Measurements from ENCODE around the gene CDCA7.
"Not testable (repeated sequence)": the region's sequence is repeated elsewhere in the genome, so short reads cannot be mapped to it uniquely, and the experiment has no call there.

CDCA7 gene

DNA sequence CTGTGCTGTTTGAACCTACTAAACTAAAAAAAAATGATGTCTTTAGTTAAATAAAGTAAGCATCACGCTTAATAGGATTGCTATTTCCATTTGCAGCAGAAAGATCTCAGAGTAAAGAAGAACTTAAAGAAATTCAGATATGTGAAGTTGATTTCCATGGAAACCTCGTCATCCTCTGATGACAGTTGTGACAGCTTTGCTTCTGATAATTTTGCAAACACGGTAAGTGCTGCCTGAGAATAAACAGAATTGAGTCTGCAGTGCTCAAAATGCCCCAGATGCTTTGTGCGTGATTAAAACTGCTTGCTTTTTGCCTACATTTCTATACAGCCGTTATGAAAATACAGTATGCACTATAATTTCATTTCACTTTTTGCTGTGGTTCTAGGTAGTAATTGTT lies 3.9 kb downstream of the CDCA7 start:
- DNase-seq (ENCODE audit: low read depth), result no peak

DNA sequence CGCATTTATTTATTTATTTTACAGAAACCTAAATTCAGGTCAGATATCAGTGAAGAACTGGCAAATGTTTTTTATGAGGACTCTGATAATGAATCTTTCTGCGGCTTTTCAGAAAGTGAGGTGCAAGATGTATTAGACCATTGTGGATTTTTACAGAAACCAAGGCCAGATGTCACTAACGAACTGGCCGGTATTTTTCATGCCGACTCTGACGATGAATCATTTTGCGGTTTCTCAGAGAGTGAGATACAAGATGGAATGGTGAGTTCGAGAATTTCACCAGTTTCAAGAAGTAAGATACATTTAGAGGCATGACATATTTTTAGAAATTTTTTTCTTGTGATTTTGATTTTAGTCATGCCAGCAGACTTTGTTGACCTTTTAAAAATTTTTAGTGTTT lies 4.6 kb downstream of the CDCA7 start:
- DNase-seq (ENCODE audit: low read depth), result no peak

DNA sequence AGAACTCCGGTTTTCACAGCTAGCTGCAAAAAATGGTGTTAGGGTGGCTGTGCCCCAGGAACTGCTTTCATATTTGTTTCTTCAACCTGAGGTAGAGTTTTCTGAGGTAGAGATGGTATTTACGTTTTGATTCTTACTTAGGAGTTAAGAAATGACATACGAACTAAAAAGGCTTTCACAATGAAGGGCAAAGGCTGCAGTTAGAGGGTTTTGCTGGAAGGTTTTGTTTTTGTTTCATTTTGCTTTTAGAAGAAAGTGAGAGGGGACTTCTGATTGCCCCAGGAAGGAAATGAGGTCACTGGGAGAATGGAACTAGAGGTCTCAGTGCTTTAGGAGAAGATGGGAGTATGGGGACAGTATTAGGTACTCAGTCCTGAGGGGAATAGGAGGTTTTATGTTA lies 15.5 kb downstream of the CDCA7 start:
- DNase-seq (ENCODE audit: low read depth), result no peak

DNA sequence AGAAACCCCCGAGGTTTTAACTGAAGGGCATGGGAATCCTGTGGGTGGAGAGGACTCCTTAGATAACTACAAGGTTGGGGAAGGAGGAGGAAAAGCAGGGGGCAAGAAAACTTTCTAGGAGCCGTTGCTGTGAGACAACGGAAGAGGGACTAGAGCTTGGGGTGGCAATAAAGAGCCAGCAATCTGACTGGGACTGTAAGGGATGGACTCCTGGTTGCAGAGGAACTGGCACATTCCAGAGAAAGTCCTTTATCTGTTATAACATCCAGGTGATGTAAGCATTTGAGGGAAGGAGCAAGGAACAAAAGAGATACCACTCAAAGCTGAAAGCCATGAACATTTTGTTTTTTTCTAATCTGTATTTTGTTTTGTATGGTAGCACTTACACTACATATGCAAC lies 16.4 kb downstream of the CDCA7 start:
- DNase-seq (ENCODE audit: low read depth), result no peak

DNA sequence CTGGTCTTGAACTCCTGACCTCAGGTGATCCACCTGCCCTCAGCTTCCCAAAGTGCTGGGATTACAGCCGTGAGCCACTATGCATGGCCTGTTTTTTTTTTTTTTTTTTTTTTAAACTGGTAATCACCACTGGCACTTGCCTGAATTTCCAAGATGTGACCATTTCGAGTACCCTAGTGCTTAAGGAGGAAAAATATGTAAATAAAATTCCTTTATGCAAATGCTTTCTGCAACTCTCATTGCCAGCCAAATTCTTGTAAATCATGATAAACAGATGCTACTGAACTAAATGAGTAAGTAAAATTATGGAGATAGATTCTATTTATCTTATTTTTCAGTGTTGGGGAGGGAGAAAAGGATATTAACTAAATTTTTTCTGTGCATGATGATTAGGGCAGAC lies 18.6 kb downstream of the CDCA7 start:
- DNase-seq (ENCODE audit: low read depth), result no peak

DNA sequence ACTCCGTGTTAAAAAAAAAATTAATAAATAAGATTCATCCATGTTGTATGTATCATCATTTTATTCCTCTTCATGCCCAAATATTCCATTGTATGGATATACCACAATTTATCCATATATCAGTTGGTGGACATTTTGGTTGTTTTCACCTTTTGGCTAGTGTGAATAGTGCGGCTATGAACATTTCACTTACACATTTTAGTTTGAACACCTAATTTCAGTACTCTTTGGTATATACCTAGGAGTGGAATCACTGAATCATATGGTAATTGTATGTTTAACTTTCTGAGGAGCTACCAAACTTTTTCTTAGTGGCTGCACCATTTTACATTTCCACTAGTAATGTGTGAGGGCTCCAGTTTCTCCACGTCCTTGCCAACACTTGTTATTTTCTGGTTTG lies 20.0 kb downstream of the CDCA7 start:
- no peak for DNase-seq (ENCODE audit: low read depth)

DNA sequence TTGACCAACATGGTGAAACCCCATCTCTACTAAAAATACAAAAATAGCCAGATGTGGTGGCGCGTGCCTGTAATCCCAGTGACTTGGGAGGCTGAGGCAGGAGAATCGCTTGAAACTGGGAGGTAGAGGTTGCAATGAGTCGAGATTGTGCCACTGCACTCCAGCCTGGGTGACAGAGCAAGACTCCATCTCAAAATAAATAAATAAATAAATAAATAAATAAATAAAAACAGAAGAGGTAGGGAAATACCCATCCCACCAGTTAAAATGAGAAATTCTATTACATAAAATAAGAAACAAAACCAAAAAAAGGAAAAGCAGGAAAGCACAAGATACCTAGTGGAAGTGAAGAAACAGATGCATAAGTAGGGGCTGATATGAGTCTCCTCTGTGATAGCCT lies 30.9 kb downstream of the CDCA7 start:
- DNase-seq (ENCODE audit: low read depth), result not testable (repeated sequence)

DNA sequence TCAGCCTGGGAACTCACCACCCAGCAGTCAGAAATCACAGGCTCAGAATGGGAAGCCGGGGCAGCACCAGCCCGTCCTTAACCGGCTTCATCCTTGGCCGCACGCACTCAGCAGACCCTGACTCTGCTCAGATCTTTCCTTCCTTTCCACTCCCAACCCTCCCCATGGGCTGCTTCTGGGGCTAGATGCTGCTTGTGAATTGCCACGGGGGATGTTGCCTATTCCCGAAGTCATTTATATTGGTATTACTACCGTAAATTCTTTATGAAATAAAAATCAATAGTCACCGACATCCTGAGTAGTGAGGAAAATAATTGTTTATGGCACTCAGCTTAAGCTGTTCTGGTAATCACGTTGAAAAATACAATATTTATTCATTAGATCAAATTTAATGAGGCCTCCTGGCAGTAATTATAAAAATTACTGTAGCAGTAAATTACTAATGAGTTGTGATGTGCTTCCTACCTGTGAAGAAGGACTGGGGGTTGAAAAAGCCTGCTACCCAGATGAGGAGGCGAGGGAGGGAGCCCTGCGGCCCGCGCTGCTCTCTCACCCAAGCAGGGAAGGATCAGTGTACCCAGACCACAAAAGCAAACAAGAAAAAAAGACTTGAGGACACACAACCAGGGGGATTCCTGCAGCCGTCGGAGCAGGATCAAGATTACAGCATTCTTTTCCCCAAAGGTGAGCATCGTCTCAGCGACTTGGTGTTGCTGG lies 31.5 kb downstream of the CDCA7 start:
- no peak for DNase-seq (ENCODE audit: low read depth)

DNA sequence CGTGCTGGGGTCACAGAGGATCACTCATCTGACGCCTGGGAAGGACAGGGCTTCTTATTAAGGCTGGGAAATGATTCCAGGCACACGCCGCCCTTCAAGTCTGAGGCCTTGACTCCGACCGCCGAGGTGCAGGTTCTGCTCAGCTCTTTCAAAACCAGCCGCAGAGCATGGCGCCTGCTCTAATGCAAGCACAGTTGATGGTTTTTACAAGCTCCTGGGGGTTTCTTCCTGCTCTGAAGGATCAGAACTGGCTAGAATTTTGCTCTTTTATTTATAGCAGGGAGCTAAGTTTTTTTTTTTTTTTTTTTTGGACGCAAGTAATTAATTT lies 32.0 kb downstream of the CDCA7 start:
- no peak for DNase-seq (ENCODE audit: low read depth)

DNA sequence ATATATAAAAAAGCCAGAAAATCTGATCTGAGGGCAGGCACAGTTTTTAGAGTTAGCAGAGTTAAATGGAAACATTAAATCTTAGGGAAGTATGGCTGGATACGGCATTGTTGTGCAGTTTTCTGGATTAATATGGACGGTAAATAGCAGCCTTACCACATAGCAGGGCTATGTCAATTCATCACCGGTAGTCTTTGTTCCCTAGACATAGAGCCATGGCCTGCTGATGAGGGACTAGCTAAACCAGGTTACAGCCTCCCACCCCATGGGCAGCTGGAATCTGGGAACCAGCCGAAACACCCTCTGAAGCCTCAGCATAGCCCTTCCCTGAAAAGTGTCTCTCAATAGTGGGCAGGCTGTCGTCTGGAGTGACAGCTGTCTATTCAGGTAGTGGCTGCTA lies 32.4 kb downstream of the CDCA7 start:
- DNase-seq (ENCODE audit: low read depth), result no peak

DNA sequence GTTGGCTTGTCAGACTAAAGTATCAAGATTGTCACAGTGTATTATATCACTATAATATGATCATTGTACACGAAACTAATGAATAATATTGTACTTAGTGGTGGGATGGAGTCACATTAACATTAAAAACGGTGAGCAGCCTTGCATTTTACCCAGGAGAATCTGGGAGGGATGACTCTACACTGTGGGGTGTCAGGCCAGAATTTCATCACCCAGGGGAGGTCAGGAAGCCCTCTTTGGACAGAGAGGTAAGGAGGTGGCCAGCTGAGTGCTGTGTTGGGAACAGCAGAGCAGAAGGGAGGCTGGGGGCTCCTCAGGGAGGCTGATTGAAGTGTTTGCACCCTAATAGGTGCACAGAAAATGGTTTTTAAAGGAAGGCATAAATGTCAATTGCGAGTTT lies 33.0 kb downstream of the CDCA7 start:
- DNase-seq (ENCODE audit: low read depth), result no peak

DNA sequence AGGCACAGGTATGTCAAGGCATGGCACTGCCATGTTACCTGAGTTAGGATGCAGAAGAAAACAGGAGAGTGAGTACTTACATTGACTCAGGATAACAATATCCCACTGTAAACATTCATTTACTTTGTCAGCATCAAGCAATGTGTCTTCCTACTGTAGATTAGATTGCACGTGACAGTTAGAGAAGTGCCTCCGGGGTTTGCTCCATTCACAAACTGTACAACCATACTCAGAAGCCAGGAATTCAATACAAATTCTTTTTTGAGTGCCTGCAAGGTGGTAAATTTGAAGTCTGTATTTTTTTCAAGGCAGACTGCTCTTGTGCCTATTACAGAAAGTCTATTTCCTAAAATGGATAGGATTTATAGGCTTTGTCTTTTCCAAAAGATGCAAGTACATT lies 34.1 kb downstream of the CDCA7 start:
- no peak for DNase-seq (ENCODE audit: low read depth)

DNA sequence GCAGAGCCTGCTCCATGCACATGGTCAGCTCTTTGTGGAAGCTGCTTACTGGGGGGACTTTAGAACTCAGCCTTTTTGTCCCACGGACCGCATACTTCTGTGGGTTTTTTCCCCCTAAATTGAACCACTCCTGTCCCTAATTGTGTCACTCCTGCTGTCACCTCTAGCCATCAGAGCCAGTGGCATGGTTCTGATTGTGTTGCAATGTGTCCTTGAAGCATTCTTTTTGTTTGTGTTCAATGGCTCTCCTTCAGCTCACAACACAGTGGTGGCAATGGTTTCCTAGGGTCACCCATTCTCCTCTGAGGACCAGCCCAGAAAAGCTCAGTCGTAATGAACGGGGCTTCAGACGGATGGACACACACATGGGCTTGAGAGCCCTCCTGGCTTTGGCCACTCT lies 35.4 kb downstream of the CDCA7 start:
- DNase-seq (ENCODE audit: low read depth), result no peak

DNA sequence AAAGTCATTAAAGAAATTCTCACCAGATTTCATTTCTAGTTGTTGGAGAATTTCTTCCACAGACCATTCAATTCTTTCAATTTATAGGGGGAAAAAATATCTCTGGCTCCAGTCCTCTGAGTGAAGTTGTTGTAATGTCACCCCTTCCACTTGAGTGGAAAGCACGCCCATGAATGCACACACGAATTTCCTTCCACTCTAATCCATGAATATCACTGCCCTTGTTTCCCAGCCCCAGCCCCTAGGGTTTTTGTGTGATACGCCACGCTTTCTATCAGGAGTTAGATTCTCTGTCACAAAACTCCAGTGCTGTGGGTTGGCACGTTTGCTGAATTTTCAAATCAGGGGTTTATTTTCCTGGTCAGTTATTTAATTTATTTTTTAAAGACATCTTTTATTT lies 38.1 kb downstream of the CDCA7 start:
- no peak for DNase-seq (ENCODE audit: low read depth)

DNA sequence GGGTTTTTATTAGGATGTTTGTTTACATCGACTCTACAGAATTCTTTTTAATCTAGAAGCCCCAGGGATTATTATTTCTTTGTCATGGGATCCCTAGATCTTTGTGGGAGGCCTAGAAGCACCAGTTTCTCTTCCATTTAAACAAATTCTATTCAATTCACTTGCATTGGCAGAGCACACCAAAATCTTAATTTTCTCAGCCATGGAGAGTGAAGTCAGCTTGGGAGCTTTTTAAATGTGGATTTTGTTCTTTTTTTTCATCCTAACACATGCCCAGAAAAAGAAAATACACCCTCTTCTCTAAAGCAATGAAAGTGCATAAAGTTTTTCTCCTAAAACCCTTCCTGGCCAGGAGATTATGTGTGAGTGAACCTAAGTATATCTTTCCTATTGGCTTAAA lies 38.5 kb downstream of the CDCA7 start:
- DNase-seq (ENCODE audit: low read depth), result no peak

DNA sequence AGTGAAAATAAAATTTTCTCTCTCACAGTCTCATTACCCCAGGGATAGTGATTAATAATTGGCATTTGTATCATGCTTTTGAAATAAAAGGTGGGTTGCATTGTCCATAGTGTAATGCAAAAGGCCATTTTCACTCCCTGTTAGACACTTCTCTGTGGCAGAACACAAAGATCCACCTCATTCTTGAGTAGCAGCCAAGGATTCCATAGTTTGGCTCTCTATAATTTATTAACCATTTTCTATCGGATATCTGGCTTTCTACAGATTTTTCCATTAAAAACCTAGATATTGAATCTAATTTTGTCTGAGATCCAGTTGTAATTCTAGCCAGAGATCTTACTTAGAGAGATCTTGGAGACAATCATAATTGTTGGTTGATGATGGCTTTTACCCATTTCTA lies 39.0 kb downstream of the CDCA7 start:
- DNase-seq (ENCODE audit: low read depth), result no peak

DNA sequence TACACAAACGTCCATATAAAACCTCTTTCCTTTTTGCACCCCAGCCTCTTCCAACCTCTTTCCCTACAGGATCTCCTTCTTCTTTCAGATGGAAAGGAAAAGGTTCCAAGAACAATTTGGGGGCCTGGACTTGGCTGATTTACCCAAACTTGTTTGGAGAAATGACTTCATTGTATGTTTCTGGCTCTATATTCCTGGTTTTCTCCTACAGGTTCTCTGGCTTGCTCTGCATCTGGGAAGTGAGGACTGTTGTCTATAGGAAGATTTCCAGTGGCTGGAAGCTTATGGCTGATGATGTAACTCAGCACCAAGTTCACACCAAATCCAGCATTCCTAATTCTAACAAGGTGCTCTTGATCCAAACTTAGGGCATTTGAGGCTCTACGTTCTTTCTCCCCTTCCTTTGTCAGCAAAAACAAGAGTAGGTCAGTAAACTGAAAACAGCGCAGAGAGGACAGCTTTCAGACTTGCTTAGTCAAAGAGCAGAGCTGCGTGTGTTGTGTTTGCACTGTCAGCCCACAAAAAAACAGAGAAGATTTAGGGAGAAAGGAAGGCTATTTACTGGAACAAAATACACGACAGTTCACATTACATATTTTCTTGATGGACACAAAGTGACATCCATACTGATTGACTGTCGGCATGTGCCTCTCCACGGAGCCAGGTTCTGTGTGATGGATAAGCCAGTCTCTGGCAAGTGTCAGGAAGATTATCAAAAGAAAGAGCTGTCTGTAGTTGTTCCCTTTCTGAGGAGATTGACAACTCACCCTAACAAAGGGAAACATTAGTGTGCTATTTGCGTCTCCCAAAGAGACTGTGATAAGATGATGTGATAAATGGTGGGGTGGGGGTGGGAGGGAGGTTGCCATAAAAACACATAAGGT lies 39.7 kb downstream of the CDCA7 start:
- no peak for DNase-seq (ENCODE audit: low read depth)

DNA sequence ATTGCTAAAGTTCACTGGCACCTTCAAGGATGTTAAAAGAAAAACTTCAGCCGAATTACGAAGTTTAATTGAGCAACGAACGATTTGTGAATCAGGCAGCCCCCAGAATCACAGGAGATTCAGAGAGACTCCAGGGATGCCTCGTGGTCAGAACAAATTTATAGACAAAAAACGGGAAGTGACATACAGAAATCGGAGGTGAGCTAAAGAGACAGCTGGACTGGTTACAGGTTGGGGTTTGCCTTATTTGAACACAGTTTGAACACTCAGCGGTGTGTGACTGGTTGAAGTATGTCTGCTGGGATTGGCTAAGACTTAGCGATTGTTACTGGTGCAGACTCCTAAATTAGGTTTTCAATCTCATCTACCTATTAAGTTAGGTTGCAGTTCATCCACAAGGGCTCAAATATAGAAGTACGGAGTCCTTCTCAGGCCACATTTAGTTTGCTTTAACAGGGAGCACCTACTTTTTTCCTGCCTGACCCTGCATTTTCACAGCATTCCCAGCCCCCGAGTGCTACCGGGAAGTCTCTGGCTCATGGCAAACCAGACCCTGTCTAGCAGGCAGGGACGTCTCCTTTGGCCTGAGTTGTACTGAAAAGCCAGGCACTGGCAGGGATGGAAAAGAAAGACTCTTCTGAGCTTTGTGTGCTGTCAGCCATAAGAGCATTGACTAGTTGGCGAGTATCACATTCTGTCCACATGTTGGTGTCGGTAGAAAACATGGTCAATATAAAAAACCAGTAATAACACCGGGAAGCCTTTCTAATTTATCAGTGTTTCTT lies 41.1 kb downstream of the CDCA7 start:
- DNase-seq (ENCODE audit: low read depth), result no peak

DNA sequence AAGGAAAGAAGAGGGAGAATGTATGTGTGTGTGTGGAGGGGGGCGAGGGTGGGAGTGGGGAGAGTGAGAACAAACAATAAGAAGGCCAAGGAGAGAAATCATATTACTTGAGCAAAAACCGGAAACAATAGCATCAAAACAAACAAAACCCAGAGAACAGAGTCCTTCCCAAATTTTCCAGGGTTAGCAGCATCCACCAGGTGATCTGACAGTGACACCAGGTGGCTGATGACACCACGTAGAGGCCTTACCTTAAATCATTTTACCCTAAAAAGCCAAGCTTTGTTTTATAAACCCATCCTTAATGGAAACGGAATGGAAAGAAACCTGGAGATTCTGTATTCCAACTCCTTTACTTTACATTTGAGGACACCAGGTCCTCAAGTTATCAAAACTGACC lies 42.9 kb downstream of the CDCA7 start:
- DNase-seq (ENCODE audit: low read depth), result no peak

DNA sequence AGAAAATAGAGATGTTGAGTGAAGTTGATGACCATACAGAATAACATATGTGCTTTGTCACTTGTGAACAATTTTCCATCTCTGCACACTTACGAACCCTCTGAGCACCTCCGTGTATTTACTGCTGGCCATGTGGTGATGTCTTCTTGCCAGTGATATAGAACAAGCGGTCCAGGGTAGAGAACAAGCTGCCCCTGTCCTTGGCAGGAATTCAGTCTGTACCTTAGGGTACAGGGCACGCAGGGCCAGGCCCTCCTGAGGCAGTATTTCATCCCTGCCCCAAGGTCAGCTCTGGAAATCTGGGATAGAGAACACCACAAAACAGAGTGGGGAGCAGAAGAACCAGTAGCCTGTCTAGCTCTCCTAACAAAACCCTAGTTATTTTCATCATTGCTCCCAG lies 44.6 kb downstream of the CDCA7 start:
- no peak for DNase-seq (ENCODE audit: low read depth)

DNA sequence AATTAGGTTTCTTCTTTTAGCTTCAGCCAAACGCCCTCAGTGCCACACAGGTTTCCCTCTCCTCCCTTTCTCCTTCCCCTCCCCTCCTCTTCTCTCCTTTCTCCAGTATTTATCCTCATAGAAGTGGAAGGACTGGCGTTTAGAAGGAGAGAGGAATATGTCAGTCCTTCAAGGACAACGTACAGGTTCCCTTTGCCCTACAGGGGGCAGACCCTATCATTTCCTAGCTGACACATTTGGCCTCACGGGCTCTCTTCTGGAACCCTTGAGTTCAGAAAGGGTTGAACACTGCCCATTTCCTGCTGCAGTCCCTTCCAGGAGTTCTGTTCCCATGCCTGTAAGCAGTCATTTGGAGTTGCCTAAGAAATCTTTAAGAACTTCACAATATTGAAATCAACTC lies 46.1 kb downstream of the CDCA7 start:
- peak; percentile 45 for DNase-seq (ENCODE audit: low read depth)

DNA sequence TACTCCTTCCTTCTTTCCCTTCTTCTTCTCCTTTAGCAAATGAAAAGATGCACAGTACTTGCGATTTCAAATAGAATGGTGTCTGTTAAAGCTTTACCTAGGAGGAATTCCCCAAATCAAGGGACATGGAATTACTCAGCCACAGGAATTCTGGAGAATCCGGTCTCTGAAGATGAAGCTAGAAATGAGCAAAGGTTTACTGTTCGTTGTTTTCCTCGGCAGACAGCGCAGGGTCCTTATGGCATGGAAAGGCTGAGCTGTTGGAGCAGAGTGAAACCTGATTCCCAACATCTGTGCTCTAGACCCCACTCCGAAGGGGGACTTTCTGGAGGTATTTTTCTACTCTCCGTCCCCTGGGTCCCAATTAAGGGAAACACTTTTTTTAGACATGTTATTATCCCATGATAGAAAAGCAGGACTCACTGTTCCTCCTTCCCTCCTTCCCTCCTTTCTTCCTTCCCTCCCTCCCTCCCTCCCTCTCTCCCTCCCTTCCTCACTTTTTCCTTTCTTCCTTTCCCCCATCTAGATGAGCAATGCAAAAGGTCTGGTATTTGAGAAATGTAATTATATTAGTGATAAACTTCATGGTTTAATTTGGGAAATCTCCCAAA lies 47.1 kb downstream of the CDCA7 start:
- peak; percentile 37 for DNase-seq (ENCODE audit: low read depth)

Measured in ELR (cell line).